GM10266 (cell line): ENCODE measurements around the gene STEAP2.

Experiments used
- DNase-seq: peaks from one replicate; pipeline ENCODE4 v3.0.0; 2012; ENCODE audit errors: extremely low spot score
- CTCF ChIP-seq: IDR thresholded peaks from 2 replicates; pipeline ENCODE4 v1.5.1; 2012; ENCODE audit warnings: mild to moderate bottlenecking, low read depth; ENCODE audit not compliant: control insufficient read depth, insufficient read depth; ENCODE audit errors: missing control alignments

Gene STEAP2

GRCh38 chr7:90192876-90193750 is 18.4 kb upstream of the STEAP2 start:
- DNase-seq = no peak
- no peak for TF ChIP-seq CTCF

- no peak for TF ChIP-seq CTCF
- no peak for DNase-seq
Observed at GRCh38 chr7:90194911-90195809, 16.4 kb upstream of the STEAP2 start.

GRCh38 chr7:90201500-90202195 is 9.9 kb upstream of the STEAP2 start:
- TF ChIP-seq CTCF = no peak
- DNase-seq = no peak

GRCh38 chr7:90207956-90208355 is 3.6 kb upstream of the STEAP2 start:
- no peak for DNase-seq
- TF ChIP-seq CTCF = no peak

GRCh38 chr7:90209776-90210175 is 1.8 kb upstream of the STEAP2 start:
- DNase-seq = no peak
- no peak for TF ChIP-seq CTCF

- DNase-seq = no peak
- no peak for TF ChIP-seq CTCF
Observed at GRCh38 chr7:90210475-90210874, 1.1 kb upstream of the STEAP2 start.
